ENCODE data around the gene ARTN.

DNA sequence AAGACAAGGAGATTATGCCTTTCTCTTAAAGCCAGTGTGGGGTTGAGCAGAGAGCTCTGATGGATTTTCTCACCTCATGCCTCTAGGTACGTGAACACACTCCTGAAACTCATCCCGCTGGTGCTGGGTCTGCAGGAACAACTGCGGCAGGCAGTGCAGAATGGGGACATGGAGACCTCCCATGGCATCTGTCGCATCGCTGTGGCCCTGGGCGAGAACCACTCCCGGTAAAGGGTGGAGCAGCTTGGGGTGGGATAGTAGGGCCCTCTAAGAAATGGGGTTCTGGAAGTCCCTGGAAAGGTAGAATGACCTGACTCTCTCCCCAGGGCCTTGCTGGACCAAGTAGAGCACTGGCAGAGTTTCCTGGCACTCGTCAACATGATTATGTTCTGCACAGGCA lies 22.6 kb downstream of the ARTN start:
- TF ChIP-seq POLR2A (IDR thresholded peaks at IDR 0.05) = no peak
- TF ChIP-seq, protein P1, sequence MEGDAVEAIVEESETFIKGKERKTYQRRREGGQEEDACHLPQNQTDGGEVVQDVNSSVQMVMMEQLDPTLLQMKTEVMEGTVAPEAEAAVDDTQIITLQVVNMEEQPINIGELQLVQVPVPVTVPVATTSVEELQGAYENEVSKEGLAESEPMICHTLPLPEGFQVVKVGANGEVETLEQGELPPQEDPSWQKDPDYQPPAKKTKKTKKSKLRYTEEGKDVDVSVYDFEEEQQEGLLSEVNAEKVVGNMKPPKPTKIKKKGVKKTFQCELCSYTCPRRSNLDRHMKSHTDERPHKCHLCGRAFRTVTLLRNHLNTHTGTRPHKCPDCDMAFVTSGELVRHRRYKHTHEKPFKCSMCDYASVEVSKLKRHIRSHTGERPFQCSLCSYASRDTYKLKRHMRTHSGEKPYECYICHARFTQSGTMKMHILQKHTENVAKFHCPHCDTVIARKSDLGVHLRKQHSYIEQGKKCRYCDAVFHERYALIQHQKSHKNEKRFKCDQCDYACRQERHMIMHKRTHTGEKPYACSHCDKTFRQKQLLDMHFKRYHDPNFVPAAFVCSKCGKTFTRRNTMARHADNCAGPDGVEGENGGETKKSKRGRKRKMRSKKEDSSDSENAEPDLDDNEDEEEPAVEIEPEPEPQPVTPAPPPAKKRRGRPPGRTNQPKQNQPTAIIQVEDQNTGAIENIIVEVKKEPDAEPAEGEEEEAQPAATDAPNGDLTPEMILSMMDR (IDR thresholded peaks at IDR 0.05) = no peak
